ENCODE measurements around the gene GADD45G.

The GADD45G gene, protein sequence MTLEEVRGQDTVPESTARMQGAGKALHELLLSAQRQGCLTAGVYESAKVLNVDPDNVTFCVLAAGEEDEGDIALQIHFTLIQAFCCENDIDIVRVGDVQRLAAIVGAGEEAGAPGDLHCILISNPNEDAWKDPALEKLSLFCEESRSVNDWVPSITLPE

DNA sequence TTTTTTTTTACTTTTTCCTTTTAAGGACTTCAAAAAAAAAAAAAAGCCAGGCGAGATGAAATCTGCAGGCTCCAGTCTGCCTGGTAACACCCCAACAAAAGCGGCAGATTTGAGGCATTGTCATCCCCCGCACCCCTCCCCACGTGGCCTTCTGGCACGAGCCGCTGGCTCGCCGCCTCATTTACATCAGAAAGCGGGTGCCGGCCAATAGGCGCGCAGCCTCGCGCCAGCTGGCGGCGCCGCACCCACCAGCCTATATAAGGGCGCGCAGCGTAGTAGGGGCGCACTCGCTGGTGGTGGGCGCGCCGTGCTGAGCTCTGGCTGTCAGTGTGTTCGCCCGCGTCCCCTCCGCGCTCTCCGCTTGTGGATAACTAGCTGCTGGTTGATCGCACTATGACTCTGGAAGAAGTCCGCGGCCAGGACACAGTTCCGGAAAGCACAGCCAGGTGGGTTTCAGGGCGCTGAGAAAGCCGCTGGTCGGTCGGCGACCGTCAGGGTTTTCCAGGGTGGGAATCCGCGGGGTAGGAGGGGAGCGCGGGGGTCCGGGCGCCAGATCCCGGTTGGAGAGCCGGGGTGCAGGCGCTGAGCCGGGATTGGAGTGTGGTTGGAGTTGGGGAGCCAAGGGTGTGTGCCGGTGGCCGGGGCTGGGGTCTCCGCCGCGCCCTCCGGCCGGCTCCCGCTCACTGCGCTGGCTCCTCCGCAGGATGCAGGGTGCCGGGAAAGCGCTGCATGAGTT, at the start of gene GADD45G:
TSS of gene GADD45G (plus strand) at position 284 of the 736 bp plus-strand sequence. CDS start at position 394, 110 bp downstream.
- peak; percentile 77 for DNase-seq

DNA sequence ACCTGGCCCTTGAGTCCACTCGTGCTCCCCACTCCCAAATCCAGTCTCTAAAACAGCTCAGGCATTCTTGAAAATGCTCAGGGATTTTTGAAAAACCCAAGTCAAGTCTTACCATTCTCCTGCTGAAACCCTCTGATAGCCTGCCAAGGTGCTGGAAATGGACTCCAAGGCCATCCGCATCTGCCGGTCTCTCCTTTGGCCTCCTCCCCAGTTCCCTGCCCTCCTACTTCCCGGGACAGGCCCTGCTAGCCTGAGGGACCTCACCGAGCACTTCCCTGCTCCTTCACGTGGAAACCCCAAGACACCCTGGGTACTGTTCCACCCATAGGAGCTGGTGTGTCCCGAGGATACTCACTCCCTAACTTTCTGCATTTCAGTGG, 49.8 kb upstream of the GADD45G start:
- no peak for DNase-seq

DNA sequence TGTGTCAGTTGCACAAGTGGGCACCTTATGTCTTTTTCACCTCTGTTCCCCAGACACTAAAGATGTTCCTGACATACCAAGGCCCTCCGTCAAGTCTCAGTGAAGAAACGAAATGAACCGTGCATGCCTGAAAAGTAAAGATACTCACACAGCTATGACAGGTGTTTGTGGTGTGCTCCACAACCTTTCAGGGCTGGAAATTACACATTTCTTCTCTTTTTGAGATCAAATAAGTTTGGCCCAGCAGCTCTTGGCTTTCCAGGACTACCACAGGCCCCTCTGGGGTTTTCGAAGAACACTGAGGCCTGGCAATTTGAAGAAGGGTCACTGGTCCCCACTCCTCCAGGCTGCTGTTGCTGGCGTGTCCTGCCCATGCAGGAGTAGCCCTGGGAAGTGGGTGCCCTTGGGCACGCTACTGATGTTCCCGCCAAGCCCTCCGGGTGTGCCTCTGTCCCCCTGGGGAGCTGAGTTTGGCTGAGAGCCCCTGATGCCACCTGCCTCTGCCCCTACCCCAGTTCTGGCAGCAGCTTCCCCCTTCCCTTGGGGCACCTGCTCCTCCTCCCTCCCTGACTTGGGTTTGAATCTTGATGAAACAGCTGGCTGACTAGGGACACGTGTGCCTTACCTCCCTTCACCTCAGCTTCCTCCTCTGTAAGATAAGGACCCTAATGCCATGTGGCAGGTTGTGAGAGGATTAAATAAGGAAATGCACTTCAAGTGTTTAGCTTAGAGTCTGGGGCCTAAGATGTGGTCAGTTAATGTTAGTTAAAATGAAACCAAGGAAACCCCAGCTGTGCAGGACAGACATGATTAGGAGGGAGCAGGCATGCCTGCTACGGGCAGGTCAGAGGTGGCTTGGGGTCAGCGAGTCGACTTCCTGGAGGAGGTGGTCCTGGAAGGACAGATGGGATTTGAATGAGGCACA, 49.1 kb upstream of the GADD45G start:
- no peak for DNase-seq

DNA sequence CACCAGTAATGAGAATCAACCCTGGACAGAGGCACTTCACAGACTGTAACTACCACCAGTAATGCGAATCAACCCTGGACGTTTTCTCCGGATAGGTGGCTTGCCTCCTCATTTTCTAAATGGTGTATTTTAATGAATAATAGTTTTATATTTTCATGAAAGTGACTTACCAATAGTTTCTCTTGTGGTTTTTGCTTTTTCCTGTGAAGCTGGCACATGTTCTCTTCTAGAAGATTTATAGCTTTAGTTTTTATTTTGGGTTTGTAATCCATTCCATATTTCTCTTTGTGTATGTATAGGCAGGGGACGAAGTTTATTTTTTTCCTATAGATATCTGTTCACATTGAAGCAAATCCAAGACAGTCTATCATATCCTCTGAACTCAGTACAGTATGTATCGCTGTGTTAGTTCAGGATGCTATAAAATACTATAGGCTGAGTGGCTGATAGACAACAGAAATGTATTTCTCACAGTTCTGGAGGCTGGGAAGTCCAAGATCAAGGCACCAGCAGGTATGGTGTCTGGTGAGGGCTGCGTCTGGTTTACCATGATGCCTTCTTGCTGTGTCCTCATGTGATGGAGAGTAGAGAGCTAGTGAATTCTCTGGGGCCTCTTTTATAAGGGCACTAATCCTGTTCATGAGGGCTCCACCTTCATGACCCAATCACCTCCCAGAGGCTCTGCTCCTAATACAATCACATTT, 46.5 kb upstream of the GADD45G start:
- DNase-seq = no peak

DNA sequence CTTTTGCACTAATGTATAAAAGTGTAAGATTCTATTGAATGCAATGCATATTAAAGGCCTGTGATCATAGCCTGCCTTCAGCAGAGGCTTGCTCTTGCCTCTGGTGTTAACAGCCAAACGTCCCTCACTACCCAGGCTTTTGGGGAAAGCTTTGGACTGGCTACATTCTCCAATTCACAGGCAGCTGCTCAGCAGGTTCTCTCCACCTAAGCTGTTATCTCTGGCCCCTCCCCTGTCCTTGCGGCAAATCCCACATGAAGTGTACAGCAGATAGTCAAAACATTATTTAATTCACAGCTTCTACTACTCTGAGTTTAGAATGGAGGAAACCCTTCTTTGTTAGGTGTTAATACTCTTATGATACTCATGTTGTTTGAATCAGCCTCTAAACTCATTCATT, 45.9 kb upstream of the GADD45G start:
- no peak for DNase-seq

DNA sequence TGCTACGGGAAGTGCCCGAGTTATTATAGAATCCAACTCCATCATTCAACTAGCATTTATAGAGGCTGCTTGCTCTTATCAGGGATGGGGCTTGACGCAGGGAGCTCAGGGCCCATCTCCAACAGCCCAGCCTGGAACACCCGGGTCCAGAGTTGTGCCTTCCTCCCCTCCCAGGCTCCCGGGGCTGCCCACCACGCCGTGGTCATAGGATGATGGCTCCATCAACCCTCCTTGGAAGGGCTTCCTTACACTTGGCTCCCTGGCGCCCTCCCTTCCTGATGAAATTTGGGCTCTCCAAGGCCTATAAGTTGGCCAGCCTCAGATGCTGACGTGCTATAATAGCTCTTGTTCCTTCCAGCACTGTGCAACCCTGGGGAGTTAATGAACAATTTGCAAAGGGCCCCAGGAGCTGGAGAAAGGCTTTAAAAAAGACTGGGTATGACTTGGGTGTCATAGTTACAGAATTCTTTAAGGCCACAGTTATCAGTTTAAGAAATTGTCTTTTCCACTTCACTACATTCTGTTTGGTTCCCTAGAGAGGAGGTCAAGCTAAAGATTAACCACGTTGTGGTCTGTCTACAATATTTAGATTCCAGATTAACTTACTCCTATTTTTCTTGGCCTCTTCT, 42.5 kb upstream of the GADD45G start:
- DNase-seq = no peak

DNA sequence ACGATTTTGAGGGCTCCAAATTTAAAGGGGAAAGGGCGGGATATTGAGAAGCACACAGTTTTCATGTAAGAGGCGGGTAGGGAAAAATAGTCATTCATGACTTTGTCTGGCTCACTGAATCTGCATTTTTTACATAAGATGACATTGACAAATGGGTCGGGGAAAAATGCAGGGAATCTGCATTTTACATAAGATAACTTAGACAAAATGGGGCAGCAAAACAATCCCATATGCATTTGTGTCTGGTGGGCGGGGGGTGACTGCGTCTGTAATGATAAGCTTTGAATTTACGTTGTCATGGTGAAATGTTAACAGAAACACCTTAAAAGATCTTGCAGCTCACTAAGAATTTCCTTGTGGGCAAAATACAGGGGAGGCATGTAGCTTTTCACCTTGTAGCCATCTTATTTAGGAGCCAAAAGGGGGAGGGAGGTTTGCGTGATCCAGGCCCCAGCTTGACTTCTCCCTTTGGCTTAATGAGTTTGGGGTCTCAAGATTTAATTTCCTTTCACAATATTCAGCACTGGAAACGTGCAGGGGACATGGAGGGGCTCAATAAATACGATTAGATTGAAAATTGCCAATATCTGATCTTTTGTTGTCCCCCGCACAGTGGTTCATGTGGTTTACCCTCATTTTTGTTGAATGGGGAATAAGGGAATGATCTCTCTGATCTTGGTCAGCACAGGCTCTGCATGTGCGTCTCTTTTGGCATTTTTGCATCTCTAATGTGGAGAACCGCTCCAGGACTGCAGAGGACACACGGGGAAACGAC, 41.1 kb upstream of the GADD45G start:
- DNase-seq = no peak

DNA sequence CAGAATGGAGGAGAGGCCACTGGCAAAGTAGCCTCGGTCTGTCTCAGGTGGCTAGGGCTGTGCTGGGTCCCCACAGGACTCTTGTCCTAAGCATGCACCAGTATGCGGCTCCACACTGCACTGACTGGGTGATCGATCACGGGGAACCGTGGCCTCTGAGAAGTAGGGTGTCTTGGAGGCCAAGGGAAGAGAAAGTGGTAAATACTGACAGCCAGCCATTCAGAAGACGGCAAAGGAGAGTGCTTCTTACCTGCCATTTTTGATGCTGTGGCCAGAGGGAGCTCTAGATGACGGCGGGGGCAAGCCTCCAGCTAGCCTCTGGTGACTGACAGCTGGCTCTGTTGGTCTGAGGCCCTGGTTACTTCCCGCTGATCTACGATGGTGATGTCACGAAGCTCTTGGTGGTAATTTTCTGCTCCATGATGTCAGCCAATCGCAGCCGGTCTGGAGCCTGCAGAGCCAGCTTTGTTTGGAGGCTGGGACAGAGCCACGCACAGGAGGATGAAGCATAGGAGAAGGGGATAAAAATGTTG, 40.4 kb upstream of the GADD45G start:
- DNase-seq = no peak

DNA sequence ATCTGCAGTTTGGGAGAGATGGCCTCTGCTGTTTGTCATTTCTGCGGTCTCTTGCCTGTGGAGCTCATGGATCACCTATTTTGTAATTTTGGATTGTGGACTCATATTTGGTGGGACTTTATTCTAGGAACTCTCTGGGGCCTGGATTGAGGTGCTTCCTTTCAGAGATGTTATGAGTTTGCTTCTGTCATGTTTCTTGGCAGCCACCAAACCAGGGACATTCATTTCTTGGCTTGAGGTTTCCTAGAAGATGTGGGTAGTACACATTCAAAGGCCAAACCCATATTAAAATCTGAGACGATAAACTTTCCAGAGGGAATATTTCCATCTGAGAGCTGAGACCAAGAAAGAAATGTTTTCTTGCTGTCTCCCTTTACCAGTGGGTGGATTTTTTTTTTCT, 37.2 kb upstream of the GADD45G start:
- DNase-seq = no peak

DNA sequence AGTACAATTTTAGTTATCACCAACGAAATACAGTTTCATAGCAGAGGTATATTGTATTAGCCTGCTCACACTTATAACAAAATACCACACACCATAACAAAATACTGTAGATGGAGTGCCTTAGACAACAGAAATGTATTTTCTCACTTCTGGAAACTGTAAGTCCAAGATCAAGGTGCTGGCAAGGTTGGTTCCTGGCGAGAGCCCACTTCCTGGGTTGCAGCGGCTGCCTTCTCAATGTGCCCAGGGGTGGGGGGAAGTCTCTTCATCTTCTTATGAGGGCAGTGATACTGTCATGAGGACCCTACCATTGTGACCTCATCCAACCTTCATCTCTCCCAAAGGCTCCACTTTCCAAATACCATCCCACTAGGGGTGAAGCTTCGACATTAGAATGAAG, 30.5 kb upstream of the GADD45G start:
- no peak for DNase-seq

DNA sequence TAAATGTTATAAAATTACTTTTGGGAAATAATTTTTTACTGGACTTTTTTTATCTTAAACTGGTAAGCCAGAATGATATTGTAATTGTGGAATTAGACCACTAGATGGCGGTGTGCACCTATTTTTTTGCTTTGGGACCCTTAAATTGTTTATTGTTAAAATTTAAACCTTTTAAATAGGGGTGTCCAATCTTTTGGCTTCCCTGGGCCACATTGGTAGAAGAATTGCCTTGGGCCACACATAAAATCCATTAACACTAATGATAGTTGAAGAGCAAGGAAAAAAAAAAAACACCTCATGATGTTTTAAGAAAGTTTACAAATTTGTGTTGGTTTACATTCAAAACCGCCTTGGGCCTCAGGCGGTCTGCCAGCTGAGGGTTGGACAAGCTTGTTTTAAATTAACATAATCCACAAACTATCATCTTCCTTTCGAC, 28.4 kb upstream of the GADD45G start:
- DNase-seq = no peak

DNA sequence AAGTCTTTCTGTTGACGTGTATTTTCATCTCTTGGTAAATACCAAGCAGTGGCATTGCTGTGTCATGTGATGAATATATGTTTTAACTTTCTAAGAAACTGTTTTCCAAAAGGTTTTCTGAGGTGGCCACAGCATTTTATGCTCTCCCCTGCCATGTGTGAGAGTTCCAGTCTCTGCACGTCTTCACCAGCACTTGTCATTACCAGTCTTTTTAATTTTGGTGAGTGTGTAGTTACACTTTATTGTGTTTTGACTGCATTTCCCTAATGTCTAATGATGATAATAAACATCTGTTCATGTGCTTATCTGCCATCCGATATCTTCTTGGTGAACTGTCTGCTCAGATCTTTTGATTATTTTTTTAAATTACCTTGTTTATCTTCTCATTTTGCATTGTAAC, 27.4 kb upstream of the GADD45G start:
- no peak for DNase-seq

DNA sequence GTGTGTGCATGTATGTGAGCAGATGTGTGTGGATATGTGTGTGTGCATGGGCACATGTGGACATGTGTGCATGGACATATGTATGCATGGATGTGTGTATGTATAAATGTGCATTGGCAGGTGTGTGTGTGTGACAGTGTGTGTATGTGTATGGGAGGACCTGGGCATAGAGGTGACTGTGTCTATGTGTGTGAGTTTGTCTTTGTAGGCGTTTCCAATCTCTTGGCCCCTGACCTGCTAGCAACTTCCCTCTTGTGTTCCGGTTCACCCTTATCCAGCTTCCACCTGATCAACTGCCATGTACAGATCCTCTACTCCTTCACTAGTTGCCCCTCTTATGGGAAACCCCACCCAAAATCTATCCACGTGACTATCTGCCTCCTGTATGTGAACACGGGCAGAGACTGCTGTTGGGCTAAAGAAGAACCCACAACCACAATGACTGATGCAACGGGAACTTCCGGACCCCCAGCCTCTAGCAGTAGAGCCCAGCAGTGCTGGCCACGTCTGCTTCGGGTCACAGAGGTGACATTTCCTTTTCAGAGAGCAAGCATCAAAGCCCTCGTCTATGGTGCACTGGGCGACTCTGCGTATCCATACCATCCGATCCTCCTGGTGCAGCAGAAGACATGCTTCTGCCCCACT, 24.9 kb upstream of the GADD45G start:
- DNase-seq = no peak

DNA sequence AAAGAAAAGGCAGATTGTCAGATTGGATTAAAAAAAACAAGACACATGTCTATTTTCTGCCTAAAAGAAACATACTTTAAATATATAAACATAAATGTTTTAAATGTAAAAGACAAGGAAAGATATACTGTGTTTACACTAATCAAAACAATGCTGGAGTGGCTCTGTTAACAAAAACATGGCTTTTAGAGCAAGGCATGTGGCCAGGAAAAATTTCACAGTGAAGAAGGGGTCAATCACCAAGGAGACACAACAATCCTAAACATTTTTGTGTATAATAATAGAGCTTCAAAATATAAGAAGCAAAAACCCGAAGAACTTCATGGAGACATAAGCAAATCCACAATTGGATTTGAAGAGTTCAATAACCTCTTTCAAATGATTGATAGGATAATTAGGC, 18.5 kb upstream of the GADD45G start:
- no peak for DNase-seq

DNA sequence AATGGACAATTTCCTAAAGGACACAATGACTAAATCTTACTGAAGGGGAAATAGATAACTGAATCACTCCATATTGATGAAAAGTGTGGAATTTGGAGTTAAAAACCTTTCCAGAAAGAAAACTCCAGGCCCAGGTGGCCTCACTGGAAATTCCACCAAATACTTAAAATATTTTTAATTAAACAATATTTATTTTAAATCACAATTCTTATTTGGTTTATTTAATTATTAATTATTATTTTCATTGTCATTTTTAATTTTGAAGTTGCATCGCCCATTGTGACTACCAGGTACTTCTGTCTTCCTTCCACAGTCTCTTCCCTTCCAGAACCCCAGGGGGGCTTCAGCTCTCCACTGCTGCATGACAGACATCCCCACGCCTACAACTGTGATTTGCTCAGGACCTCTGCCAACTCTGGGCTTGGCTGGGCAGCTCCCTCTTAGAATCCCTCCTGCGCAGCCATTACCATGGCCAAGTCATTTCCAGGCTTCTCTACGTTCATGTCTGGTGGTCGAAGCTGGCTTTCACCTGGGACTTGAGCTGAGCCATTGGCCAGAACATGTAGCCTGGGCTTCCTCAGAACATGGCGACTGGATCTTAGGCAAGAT, 16.4 kb upstream of the GADD45G start:
- DNase-seq = no peak

DNA sequence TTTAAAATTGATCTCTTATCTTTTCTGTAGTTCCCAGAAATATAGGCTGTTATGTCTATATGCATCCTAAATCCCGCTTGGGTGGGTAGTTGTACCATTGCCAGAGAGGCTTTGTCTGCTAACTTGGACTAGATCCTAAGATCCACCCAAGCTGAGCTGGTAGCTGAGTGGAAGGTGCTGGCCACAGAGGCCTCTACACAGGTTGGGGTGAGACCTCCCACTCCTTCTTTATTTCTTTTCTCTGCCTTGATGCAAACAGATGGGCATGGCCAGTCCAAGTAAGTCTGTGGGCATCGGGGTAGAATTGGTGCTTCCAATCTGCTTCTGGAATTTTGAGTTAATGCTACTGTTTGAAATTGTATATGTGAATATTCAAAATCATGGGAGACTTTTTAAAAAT, 14.4 kb upstream of the GADD45G start:
- no peak for DNase-seq

DNA sequence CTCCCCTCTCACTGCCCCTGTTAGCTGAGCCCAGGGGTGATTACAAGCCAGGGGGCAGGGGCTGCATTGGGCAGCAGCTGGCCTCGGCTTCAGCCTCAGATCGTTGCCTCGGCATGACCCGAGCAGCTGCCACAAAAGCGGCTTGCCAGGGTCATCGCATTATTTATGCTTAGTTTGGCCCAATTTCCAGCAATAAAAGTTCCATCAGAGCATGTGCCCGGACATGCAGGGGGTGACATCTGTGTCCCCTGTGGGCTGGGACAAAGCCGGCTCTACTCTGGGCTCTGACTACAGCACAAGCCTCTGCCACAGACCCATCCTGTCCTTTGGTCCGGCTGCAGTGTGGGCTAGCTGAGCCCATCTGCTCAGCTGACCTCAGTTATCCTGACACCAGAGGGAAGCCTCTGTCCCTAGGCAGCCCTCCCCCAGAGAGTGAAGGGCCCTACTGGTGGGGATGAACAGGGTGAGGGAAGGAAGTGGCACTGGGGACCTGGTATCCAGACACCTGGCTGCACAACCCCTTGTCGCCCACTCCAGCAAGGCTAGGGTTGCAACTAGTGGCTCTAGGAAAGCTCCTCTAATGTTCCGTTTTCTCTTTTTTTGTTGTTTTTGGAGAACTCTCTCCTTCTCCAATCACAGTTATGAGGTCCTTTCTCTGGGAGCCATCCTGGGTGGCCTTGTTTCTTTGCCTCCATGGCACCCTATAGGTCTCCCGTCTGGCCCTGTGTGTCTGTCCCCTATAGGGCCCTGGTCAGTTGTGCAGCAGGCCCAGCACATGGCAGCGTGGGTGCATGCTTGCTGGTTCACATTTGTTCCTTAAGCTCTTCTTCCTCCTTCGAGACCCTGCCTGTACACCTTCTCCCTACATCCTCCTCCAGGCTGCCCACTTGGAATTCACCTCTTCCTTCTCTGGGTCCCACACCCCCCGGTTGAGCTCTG, 13.3 kb upstream of the GADD45G start:
- no peak for DNase-seq

DNA sequence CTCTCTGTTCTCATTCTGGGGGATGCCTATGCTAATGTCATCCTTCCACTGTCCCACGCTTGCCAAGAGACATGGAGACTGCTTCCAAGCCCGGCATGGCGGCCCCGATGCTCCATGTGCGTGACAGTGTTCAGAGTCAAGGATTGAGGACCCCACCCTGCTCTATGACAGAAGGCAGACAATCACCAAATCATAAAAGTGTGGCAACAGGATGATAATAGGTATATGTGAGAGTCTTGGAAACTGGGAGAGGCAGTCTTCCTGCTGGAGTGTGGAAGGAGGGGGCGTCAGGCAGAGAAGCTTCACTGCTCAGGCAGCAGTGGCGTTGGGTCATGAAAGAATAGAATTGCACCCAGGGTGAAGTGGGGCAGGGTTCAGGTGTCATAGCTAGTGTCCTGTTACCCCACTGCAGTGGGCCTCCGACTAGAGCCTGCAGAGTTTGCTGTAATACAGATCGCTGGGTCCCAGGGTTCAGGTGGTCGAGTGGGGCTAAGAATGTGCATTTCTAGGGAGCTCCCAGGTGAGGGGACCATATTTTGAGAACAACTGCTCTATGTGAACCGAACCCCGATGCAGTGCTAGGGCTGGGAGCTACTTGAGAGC, 12.5 kb upstream of the GADD45G start:
- DNase-seq = no peak
